ENCODE results near the gene SH3BGRL2.
"Not testable (repeated sequence)": the region's sequence is repeated elsewhere in the genome, so short reads cannot be mapped to it uniquely, and the experiment has no call there.

The SH3BGRL2 gene

DNA sequence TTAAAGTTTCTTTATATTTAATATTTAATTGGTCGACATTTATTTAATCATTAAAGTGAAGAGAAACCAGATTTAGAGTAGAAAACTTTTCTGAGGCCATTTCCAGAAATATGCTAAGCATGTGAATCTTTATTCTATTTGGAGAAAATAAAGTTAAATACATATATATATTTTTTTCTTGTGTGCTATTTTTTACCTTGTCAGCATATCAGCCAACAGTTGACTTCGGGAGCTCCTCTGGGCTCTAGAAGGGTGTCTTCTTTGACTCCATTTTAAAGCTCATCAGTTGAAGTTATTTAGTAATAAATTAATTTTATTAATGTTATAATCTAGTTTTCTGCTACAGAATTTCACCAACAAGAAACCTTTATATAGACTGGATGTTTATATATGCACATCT, 73.1 kb downstream of the SH3BGRL2 start:
- no peak for DNase-seq

DNA sequence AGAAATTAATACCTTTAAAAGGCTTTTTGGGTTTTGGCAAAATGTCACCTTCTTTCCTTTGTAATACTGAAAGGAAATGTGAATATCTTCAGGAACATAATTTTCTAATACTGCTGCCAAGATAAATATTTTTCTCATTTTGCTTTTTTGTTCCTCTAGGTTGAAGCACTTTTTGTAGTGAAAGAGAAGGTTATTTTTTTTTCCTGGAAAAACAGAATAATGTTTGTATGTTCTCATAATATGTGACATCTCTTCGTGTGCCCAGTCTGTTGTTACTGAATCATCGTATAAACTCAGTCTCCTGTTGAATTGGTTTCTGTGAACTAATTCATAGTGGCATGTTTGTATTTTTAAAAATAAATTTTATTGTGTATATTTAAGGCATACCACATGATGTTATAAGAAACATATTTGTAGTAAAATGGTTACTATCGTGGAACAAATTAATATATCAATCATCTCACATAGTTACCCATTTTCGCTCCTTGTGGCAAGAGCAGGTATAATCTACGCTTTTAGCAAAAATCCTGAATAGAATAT, 74.4 kb downstream of the SH3BGRL2 start:
- no peak for DNase-seq

DNA sequence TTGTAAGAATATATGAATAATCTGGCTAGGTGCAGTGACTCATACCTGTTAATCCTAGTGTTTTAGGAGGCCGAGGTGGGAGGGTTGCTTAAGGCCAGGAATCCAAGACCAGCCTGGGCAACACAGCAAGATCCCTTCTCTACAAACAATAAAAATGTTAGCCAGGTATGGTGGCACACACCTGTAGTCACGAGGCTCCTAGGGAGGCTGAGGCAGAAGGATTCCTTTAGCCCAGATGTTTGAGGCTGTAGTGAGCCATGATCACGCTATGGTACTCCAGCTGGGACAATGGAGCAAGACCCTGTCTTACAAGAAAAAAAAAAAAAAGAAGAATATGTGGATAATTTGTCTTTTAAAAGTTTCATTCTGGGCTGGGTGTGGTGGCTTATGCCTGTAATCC, 75.4 kb downstream of the SH3BGRL2 start:
- DNase-seq, result no peak

DNA sequence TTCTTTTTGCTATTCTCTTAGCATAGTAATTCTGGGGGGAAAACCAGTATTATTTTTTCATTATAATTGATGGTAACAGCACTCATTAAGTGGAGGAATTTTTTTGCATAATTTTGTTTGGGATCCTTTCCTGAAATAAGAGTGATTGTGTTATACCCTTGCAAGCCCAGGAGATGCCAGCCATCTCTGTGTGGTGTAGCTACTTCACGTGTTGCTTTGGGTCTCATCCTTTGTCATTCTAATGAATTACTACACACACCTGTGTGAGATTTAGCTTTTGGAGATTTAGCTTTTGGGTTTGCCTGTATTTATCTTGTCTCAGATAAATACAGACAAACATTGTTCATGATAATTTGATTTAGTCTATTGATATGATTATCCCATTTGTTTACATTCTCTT, 76.5 kb downstream of the SH3BGRL2 start:
- DNase-seq, result no peak

DNA sequence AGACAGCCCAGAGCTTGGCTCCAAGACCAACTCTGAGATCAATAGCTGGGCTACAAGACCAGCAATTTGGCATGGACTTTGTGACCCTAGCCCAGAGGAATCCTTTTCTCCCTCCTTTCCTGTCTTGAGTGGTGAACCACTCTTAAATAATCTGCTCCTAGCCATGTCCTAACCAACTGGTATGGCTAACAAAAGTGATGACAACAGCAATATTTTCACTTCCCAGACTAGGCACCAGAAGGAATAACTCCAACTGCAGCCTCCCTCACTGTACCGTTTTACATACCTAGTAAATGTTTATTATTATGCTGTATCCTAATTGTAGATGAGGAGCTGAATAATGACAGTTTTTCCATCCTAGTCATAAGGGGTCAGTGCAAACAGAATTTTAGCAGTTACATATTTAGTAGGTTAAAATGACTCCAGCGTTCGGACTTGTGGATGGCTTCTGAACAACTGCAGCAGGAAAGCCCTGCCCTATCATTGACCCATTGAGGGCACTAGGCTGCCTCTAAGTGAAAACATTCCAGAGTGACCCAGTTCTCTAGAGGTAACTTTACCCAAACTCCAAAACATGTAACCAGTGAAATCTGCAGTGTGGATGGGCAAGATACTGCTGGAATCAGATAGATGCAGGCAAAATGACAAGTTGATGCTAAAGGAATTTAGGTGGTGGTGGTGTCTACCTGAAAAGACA, 77.1 kb downstream of the SH3BGRL2 start:
- DNase-seq, result no peak

DNA sequence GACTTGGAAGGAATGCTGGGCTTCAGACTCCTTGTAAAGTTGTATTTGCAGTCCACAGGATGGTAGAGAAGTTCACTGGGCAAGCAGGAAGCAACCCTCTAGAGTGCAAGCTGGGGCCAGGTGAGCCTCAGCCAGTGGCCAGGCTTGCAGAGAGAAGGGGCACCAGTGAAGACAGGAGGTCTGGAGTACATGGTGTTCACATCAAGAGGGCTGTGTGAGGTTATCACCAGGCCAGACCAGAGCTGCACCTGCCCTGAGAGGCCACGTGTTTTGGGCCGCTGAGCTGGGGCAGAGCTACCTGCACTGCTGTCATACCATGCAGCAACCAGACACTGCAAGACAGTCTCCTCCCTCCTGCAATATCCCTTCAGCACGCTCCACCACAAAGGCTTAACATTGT, 79.0 kb downstream of the SH3BGRL2 start:
- no peak for DNase-seq

DNA sequence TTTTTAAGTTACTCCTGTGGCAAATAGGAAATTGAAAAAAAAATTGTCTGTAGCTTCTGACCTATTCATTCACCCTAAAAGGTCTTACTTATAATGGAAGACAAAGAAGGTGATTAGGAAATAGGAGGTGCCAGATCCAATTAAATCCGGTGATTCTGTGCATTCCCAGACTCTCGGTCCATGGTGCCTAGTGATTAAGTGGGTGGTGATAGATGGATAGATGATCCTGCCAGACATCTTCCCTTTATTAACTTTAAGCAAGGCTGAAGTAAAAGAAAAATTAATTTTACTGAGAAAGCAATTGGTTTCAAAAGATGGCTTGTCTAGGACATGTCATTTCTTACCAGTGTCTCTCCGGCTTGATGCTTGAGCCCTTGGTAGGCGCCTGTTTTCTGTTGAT, 80.0 kb downstream of the SH3BGRL2 start:
- DNase-seq, result no peak

DNA sequence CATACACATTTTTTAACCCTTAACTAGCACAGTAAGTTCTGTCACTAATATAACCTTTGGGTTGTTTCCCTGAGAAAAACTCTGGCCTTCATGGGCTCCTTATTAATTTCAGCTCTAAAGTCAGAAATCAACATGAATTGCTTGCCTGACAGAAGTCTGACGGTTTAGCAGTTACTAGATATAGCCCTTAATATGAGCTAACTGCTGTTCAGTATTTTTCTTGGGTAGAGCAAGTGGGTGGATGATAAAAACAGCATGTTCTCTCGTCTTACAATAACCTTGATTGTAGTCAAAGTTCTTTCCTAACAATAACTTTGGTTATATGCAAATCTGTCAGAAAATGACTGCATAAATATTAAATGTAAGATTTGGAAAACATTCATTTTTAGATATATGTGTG, 81.0 kb downstream of the SH3BGRL2 start:
- DNase-seq, result no peak

DNA sequence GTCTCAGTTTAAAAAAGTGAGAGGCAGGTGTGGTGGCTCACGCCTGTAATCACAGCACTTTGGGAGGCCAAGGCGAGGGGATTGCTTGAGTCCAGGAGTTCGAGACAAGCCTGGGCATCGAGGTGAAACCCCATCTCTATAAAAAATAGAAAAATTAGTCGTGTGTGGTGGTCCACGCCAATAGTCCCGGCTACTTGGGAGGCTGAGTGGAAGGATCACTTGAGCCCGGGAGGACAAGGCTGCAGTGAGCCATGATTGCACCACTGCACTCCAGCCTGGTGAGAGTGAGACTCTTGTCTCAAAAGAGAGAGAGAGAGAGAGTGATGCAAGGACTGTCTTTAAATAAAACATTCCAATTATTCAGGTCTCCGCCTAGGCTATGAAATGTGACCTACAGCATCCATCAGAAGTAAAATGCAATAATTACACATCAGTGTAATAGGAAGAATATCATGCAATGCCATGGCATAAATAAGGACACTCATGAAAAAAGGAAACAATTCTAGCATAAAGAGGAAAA, 81.5 kb downstream of the SH3BGRL2 start:
- DNase-seq, result no peak

DNA sequence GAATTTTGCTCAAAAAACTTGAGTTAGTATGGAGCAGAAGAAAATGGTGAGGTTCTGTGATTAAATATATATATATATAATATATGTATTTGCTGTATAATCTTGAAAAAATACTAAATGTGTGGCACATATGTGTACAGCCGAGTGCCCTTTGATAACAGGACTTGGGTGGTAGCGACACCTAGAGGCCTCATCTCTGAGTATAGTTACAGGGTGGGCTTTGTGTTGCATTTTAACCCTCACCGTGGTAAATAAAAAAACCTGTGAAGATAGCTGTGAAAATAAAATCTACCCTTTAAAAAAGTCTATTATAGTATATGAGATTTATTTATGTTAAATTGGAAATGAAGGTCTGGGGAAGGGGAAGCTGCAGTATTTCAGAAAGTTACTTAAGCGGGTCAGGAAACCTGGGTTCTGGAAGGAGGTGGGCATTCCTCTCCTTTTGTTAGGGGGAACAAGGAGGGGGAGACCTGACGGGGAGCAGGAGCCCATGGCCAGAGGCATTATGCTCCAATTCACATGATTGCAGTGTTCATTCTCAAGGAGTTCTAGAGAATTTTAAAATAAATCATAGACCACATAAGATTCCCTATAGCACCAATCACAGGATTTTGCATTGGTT, 82.7 kb downstream of the SH3BGRL2 start:
- no peak for DNase-seq

DNA sequence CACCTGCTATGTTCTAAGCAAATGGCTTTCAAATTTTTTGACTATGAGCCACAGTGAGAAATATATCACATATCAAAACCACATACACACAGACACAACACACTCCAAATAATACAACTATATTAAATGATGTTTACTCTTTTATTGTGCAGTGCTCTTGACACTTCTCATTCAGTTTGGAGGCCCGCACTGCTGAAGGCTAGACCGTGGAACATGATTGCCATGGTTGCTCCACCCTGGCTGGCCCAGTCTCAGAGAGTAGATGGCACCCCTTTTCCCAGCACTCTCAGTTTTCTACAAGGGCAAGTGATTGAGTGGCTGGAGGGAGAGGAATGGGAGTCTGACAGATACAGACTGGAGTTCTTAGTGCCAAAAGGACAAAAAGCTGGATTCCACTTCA, 86.9 kb downstream of the SH3BGRL2 start:
- no peak for DNase-seq

DNA sequence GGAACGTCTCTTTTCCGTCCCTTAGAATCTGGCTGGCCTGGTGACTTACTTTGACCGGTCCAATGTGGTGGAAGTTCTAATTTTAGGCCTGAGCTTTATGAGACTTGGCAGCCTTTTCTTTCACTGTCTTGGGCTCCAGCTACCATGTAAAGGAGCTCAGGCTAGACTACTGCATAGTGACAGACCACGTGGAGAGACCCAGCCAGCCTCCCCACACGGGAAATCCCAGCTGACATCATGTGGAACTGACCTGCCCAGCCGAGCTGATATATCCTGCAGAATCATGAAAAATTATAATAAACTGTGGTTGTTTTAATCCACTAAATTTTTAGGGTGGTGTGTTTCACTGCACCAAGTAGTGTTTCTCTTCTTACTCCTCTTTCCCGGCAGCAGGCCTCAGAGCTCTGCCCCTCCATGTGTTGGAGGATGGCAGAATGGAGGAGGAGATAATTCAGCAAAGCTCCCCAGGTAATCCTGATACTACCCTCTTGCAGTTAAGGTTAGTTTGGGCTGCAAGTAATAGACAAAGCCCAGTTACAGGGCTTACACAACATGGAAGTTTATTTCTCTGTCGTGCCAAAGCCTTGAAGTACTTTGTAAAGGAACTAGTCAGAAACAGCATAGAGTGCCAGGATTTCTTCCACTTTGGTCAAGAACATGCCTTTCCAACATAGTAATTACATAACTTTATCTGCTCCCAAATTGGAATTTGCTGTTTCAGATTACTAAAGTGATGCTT, 87.5 kb downstream of the SH3BGRL2 start:
- no peak for DNase-seq

DNA sequence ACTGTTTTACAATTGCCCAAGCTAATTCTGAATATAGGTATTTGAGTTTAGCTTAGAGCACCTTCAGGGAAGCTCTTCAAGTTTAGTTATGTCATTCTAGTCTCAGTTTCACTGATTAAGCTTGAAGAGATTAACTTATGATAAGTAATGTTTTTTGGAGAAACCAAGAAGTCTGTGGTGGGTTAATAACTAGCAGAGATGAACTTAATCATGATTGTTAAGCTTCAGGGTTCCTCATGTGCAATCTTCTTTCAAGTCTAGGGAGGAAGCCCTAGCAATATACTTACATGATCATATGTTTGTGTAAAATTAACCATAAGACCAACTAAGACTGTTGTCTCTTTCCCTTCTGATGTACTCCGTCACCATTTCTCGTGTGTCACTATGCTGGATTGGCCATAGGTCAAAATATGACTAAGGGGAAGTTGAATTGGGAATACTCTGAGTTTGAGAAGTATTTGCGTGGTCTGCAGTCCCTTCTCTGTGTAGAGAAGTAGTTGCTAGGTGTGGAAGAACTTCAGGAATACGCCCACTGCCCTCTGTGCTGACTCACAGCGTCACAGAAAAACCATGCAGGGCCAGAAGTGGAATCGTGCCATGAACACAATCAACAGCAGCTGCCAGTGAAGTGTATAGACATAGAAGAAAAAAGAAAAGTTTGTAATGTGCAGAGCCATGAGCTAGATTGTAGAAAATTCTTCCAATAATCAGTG, 88.3 kb downstream of the SH3BGRL2 start:
- DNase-seq, result no peak

DNA sequence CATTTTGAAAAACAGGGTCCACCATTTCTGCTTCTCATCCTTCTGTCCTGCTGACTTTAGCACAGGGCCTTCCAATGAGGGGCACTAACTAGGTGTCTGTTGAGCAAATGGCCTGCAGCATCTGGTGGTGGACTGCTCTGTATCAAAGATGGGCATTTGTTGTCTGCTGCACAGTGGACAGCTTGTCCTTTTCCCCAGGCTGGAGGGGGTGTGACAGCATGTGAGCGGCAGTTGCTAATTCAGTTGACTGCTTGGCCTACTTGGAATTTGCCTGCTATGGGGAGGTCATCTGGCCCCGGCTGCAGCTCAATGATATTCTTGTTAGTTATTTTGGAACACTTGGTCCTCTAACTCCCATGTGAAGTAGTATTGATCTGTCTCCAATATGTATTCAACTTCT, 93.7 kb downstream of the SH3BGRL2 start:
- peak in 1 of 2 experiments; percentile 11 for DNase-seq

DNA sequence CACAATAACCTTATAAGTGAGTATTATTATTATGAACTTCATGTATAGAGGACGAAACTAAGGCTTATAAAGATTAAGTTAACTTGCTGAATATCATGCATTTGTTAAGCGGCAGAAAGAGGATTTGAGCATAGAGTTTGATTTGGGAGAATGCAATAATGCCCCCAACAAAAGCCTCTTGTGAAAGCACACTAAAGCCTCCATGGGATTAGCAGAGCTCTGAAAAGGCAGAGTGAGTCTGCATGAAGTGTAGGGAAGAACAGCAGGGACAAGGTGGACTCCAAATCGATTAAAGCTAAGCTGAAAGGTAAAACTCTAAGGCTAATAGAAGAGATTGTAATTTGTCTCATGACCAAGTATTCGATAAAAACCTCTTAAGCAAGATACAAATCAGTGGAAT, 100.3 kb downstream of the SH3BGRL2 start:
- no peak for DNase-seq

DNA sequence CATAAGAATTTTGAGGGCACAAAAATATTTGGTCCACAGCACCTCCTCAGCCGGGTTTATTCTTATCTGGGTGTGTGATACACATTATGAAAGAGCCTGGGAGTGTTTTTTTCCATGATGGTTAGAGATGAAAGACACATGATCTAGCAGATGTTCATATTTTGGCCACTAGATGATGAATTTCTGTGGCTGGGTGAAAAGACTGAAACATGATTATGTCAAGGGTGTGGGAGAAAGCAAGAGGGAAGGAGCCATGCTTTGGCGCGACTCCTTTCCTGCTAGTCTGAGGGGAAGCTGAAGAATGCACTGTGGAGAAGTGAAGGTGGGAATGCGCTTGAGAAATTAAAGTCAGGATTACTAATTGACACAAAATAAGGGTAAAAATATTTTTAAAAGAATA, 102.3 kb downstream of the SH3BGRL2 start:
- no peak for DNase-seq

DNA sequence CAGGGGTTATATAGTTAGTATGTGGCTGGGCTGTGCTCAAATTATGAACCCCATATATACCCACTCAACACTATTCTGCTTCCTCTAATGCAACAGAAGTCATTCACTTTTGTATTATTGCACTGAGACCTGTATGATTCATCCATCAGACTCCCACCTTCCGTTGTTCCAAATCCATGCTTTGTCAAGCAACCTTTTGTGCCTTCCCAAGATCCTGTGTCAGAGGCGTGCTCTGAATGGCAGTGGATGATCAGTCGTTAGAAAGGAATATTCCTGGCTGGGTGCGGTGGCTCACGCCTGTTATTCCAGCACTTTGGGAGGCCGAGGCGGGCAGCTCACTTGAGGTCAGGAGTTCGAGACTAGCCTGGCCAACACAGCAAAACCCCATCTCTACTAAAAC, 103.2 kb downstream of the SH3BGRL2 start:
- DNase-seq, result no peak

DNA sequence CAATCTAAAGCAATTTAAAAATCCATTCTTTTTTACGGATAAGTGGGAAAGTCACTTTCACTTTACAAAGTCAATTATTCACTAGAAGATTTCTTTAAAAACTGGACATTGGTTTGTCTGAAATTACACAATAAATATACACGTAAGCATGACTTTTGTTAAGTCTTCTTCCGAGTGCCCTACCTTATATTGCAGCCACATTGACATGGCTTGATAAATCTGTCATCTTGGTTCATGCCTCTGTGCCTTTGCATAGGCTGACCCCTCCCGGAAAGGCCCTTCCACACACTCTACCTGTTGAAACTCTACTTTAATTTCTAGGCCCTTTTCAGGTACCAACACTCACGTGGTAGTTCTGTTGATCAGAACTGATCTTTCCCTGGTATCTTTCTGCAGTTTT, 104.1 kb downstream of the SH3BGRL2 start:
- no peak for DNase-seq

DNA sequence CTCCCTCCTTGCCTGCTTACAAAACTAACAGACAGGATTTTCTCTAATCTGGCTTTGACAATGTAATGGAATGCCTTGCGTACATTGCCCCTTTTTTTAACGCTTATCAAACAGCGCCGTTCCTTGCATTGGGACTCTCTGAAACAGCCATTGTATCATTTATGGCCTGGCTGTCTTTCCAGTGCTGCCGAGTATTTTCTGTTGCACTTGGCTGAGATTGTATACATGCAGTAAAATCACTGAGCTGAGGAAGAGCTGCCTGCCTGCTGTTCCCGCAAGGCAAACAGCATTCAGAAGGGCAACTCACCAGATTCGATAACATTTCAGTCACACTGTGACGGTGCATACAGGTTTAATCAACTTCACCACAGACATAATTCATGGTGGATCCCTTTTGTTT, 106.0 kb downstream of the SH3BGRL2 start:
- peak in 1 of 2 experiments; percentile 23 for DNase-seq

DNA sequence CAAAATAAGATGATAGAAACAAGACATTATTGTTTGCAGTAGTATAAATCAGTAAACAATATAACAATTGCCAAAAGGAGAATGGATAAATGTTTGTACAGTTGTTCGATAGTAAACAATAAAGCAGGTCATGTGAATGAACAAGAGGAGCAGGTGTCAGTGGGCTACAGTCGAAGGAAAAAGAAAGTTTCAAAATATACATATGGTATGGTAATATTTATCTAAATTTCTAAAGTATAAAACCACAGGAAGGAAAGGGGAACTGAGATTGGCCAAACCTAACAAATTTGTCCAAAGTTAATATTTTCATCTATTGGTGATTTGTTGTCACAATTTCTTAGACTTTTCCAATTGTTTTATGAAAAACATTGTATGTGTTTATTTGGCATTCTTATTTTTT, 110.9 kb downstream of the SH3BGRL2 start:
- no peak for DNase-seq

DNA sequence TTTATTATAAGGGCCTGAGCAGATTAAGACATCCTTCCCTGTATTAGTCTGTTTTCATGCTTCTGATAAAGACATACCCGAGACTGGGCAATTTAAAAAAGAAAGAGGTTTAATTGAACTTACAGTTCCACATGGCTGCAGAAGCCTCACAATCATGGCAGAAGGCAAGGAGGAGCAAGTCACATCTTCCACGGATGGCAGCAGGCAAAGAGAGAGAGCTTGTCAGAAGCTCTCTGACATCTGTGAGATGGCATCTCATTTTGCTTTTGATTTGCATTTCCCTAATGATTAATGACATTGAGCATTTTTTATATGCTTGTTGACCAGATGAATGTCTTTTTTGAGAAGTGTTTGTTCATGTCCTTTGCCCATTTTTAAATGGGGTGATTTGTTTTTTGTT, 114.2 kb downstream of the SH3BGRL2 start:
- not testable (repeated sequence) for DNase-seq

DNA sequence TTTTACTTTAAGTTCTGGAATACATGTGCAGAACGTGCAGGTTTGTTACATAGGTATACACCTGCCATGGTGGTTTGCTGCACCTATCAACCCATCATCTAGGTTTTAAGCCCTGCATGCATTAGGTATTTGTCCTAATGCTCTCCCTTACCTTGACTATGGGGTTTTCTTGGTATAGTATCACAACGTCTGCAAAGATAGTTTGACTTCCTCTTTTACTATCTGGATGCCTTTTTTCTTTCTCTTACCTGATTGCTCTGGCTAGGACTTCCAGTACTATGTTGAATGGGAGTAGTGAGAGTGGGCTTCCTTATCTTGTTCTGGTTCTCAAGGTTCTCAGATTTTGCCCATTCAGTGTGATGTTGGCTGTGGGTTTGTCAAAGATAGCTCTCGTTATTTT, 115.2 kb downstream of the SH3BGRL2 start:
- DNase-seq, result not testable (repeated sequence)

DNA sequence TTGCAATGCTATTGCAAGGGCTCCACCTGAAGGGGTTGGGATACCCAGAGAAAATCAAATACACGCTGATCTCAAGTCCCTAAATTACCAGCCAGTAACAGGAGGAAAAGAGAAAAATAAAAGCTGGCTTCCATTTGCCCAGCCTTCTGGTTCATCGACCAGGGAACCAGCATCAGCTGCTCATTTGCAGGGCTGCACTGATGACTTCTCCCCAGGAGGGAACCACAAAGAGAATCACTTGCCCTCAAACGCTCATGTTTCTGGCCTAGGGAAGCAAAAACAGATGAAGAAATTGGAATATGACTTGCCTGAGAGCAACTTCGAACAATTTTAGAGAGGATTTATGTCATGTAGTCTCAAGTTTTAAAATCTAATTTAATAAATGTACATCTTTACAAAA, 119.7 kb downstream of the SH3BGRL2 start:
- DNase-seq, result peak in 1 of 2 experiments; percentile 36

All from cerebellar nuclear complex (tissue), 1 donor.